Measurements from ENCODE around the gene TNS1.

- TF ChIP-seq, protein P1, sequence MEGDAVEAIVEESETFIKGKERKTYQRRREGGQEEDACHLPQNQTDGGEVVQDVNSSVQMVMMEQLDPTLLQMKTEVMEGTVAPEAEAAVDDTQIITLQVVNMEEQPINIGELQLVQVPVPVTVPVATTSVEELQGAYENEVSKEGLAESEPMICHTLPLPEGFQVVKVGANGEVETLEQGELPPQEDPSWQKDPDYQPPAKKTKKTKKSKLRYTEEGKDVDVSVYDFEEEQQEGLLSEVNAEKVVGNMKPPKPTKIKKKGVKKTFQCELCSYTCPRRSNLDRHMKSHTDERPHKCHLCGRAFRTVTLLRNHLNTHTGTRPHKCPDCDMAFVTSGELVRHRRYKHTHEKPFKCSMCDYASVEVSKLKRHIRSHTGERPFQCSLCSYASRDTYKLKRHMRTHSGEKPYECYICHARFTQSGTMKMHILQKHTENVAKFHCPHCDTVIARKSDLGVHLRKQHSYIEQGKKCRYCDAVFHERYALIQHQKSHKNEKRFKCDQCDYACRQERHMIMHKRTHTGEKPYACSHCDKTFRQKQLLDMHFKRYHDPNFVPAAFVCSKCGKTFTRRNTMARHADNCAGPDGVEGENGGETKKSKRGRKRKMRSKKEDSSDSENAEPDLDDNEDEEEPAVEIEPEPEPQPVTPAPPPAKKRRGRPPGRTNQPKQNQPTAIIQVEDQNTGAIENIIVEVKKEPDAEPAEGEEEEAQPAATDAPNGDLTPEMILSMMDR (IDR thresholded peaks at IDR 0.05), result no peak
- TF ChIP-seq POLR2A (IDR thresholded peaks at IDR 0.05), result no peak
Observed at GRCh38 chr2:217872319-217872718, 130.5 kb downstream of the TNS1 start.

All from Peyer's patch (tissue), 4 donors.